Kidney glomerular epithelial cell (primary cell): ENCODE data around the gene MYO1D.

Experiments used
- DNase-seq: peaks from one replicate; lab custom pipeline; 2025; lab: John Stamatoyannopoulos, UW

Gene MYO1D

DNA sequence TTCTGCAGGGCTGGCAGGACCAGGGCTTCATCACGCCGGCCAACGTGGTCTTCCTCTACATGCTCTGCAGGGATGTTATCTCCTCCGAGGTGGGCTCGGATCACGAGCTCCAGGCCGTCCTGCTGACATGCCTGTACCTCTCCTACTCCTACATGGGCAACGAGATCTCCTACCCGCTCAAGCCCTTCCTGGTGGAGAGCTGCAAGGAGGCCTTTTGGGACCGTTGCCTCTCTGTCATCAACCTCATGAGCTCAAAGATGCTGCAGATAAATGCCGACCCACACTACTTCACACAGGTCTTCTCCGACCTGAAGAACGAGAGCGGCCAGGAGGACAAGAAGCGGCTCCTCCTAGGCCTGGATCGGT is 388.8 kb downstream of the MYO1D start:
- DNase-seq, result no peak

- DNase-seq, result no peak
Observed at GRCh38 chr17:32487473-32488176, 389.3 kb downstream of the MYO1D start.

GRCh38 chr17:32486701-32487472 is 390.0 kb downstream of the MYO1D start, which contains the start of gene CDK5R1:
CDK5R1 (plus strand) TSS chr17:32486993; CDS start chr17:32487621, 628 bp downstream.
- peak; percentile 36 for DNase-seq

- peak; percentile 55 for DNase-seq
Observed at GRCh38 chr17:32486111-32486700, 390.7 kb downstream of the MYO1D start.

DNA sequence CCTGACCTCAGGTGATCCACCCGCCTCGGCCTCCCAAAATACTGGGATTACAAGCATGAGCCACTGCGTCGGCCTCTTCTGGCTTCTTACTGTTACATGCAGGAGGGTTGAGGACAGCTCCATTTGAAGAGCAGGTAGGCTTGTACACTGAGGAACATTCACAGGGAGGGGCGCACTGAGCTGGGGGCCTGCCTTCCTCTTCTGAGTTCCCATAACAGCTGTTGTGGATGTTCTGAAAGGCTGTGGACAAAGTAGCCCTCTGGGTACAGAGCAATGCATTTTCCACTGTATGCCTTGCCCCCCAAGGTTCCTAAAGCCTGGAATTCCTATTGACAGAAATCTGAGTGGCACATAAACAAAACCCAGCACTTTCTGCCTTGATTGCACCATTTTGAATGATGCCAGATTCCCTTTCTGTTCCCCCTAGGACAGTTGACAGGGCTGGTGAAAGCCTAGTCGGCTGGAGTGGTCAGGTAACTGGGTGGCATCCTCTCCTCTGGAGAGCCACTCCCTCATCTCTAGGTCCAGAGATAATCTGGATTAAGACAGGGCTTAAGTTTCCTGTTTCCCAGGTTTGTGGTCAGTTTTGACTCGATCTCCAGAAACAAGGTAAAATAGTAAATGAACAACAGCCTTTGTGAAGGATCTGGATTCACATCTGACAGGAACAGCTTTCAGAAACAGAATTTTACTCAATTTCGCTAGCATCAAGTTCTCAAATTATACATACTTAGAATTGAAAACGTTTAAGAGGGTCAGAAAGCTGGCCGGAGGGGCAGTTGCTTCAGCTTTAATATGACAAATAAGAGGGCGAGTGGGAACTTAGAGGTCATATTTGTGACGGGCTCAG is 391.4 kb downstream of the MYO1D start:
- no peak for DNase-seq

DNA sequence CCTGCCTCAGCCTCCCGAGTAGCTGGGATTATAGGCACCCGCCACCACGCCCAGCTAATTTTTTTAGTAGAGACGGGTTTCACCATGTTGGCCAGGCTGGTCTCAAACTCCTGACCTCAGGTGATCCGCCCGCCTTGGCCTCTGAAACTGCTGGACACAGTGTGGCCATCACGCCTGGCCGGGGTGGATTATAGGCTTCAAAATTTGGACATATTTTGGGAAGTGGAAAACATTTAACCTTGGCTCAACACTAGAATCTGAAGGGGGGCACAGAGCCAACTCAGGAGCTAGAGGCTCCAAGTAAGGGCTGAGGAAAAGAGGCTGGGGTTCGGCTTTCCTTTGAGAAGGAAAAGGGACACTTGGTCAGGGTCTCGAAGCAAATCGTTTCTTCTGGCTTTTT is 392.3 kb downstream of the MYO1D start:
- no peak for DNase-seq

DNA sequence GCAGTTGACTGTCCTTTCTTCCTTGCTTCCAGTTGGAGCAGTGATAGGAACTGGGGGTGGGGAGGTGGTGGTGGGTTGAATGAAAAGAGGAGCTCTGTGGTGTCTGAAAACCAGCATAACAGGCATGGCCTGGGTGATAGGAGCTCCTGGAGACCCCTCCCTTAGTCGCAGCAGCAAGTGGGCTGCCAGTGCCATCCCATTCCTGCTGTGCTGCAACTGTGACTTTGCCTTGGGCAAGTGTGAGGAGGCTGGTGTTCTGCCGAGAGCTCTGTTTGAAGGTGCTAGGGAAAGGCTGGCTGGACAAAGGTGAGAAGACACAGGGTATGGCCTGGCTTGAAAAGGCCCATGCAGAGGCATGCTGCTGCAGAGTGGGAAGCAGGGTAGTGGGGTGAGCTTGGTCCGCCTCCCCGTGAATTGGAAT is 392.9 kb downstream of the MYO1D start:
- no peak for DNase-seq

DNA sequence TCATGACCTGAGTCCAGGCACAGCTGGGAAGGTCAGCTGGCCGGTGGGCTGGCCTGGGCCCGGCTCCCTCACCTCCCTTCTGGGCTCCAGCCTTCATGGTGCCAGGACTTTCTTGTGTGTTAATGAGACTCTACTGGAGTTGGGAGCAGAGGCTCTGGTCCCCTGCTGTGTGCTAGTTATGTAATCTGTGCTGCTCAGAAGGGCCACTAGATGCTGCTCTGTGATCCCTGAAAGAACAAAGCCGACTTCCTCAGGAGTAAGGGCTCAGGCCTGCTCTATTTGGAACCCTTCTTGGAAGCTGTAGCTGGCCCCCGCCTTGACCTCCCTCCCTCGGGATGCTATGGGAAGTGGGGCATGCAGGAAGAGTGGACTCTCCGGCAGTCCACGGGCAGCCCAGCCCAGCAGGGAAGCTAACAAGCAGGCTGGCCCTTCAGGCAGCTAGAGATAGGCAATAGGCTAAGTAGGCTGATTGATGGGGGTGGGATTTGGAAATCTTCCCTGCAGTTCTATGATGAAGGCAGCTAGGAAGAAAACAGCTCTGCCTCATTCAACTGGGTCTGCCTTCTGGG is 393.4 kb downstream of the MYO1D start:
- peak; percentile 17 for DNase-seq

- DNase-seq, result no peak
Observed at GRCh38 chr17:32482568-32483320, 394.2 kb downstream of the MYO1D start.

DNA sequence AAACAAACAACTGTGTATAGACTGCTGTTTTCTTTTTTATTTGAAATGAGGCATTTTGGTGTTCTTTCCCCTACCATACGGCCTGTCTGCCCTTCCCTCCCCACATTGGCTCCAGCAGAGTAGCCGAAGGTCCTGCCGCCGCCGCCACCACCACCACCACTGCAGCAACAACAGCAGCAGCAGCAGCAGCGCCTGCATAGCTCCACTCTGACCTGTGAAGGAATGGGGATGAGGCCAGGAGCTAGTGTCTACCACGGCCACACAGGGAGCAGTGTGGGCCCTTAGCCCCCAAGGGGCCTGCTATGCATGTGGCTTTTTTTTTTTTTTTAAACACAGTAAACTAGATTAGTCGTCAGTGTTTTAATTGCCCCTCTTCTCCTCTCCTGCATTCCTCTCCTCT is 395.7 kb downstream of the MYO1D start:
- no peak for DNase-seq

DNA sequence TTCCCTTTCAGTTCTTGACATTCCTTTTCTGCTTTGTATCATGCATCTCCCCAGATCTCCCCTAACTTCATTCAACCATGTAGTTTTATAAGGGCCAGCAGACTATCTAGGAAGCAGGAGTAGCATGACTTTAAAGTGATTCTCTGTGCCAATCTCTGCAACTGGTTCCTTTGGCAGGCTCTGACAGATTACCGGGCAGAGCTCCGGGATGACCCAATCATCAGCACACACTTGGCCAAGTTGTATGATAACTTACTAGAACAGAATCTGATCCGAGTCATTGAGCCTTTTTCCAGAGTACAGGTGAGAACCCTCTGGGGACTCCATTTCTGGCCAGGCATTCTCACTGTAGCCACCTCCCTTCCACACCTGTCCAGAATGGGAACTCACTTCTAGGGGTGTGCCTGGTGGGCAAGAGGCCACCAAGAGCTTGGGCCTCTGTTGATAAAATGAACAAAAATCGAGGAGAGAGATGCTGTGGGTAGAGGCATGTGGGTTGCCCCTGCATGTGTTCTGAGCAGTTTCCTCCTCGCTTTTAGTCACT is 397.8 kb downstream of the MYO1D start:
- DNase-seq, result no peak

- no peak for DNase-seq
Observed at GRCh38 chr17:32477220-32477619, 399.7 kb downstream of the MYO1D start.

DNA sequence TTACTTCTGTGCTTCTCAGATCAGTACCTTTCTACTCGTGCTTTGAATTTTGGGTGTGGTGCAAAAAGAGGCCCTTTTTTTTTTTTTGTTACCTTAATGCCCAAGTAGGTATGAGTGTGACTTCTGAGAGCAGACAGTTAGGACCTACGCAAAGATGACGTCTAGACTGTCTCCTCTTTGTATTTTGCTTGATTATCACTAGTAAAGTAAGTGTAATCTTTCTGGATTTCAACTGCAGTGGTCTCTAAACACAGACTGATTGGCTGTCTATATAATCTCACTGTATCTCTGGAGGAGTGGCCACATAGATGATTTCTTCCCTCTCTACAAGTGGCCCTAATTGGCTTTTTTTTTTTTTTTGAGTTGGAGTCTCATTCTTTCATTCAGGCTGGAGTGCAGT is 401.7 kb downstream of the MYO1D start:
- no peak for DNase-seq

DNA sequence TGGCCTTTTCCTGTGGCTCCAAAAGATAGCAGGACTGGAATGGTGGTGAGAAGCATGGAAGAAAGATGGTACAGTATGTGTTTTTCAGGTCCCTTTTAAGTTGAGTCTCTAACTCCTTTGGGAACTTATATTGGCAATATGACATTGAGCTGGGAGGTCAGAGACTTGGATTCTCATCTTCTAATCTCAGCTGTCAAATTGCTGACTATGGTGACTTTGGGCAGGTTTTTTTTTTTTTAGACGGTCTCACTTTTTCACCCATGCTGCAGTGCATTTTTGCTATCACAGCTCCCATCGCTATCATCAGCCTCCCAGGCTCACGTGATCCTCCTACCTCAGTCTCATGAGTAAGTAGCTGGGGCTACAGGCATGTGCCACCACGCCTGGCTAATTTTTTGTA is 405.3 kb downstream of the MYO1D start:
- no peak for DNase-seq

- no peak for DNase-seq
Observed at GRCh38 chr17:32470405-32471167, 406.3 kb downstream of the MYO1D start.

DNA sequence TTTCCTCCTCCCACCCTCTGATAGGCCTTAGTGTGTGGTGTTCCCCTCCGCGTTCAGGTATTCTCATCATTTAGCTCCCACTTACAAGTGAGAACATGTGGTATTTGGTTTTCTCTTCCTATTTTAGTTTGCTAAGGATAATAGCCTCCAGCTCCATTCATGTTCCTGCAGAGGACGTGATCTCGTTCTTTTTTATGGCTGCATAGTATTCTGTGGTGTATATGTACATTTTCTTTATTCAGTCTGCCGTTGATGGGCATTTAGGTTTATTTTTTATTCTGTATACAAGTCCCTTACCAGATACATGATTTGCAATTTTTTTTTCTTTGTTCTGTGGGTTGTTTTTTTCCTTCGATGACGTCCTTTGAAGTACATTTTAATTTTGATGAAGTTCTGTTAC is 409.0 kb downstream of the MYO1D start:
- DNase-seq, result no peak

GRCh38 chr17:32464374-32464773 is 412.6 kb downstream of the MYO1D start:
- no peak for DNase-seq

- DNase-seq, result no peak
Observed at GRCh38 chr17:32463304-32463703, 413.6 kb downstream of the MYO1D start.

DNA sequence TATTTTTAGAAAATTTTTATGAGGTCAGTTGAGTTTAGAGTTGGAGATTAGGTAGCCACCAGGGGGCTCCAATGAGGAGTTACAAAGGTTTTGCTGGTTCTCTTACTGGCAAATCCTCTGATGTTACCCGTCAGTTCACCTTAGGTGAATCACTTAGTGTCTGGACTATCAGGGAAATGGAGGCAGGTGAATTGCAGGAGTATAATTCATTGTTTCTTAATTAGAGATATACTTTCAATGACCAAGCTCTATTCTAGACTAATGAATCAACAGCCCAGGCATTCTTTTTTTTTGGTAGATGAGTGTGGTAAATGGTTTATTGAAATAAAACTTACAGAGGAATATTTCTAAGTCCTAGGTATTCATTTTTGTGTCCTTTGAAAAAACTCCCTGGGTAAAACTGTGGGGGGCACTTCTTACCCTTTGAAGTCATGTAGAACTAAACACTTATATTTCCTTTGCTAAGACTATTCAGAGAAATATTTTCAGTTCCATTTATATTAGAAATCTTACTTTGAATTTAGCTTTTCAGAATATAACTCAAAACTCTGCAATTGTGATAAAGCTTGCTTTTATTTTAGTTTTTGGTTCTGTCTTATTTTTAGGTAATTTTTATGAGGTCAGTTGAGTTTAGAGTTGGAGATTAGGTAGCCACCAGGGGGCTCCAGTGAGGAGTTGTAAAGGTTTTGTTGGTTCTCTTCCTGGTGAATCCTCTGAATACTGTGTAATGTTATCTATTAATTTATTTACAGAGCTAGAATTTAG is 414.9 kb downstream of the MYO1D start:
- peak; percentile 10 for DNase-seq
